HL-60 (cell line): ENCODE results near the gene LILRB2.

Experiments used
- POLR2AphosphoS5 ChIP-seq: IDR thresholded peaks from 2 replicates; pipeline ENCODE4 v1.6.1; 2012; ENCODE audit warnings: low read depth
- SPI1 ChIP-seq: IDR thresholded peaks from 2 replicates; pipeline ENCODE4 v1.6.1; 2012; ENCODE audit warnings: low read depth, mild to moderate bottlenecking, borderline replicate concordance
- TF ChIP-seq, protein P1 (sequence below): IDR thresholded peaks from one replicate; pipeline ENCODE4 v1.5.1; 2011; ENCODE audit warnings: low read length, control low read depth, inconsistent platforms; ENCODE audit not compliant: insufficient read depth
- TF ChIP-seq, protein P2 (sequence below): IDR thresholded peaks from 2 replicates; pipeline ENCODE4 v1.6.1; 2012; ENCODE audit warnings: low read depth; ENCODE audit not compliant: insufficient replicate concordance

- TF ChIP-seq POLR2AphosphoS5 (no peak), SPI1 (no peak)
- TF ChIP-seq, protein P1, sequence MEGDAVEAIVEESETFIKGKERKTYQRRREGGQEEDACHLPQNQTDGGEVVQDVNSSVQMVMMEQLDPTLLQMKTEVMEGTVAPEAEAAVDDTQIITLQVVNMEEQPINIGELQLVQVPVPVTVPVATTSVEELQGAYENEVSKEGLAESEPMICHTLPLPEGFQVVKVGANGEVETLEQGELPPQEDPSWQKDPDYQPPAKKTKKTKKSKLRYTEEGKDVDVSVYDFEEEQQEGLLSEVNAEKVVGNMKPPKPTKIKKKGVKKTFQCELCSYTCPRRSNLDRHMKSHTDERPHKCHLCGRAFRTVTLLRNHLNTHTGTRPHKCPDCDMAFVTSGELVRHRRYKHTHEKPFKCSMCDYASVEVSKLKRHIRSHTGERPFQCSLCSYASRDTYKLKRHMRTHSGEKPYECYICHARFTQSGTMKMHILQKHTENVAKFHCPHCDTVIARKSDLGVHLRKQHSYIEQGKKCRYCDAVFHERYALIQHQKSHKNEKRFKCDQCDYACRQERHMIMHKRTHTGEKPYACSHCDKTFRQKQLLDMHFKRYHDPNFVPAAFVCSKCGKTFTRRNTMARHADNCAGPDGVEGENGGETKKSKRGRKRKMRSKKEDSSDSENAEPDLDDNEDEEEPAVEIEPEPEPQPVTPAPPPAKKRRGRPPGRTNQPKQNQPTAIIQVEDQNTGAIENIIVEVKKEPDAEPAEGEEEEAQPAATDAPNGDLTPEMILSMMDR = no peak
- TF ChIP-seq, protein P2, sequence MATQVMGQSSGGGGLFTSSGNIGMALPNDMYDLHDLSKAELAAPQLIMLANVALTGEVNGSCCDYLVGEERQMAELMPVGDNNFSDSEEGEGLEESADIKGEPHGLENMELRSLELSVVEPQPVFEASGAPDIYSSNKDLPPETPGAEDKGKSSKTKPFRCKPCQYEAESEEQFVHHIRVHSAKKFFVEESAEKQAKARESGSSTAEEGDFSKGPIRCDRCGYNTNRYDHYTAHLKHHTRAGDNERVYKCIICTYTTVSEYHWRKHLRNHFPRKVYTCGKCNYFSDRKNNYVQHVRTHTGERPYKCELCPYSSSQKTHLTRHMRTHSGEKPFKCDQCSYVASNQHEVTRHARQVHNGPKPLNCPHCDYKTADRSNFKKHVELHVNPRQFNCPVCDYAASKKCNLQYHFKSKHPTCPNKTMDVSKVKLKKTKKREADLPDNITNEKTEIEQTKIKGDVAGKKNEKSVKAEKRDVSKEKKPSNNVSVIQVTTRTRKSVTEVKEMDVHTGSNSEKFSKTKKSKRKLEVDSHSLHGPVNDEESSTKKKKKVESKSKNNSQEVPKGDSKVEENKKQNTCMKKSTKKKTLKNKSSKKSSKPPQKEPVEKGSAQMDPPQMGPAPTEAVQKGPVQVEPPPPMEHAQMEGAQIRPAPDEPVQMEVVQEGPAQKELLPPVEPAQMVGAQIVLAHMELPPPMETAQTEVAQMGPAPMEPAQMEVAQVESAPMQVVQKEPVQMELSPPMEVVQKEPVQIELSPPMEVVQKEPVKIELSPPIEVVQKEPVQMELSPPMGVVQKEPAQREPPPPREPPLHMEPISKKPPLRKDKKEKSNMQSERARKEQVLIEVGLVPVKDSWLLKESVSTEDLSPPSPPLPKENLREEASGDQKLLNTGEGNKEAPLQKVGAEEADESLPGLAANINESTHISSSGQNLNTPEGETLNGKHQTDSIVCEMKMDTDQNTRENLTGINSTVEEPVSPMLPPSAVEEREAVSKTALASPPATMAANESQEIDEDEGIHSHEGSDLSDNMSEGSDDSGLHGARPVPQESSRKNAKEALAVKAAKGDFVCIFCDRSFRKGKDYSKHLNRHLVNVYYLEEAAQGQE = no peak
Measured at GRCh38 chr19:54282686-54283470, 2.0 kb upstream of the LILRB2 start.
